ENCODE results near the gene CCDC54. TPM values are rescaled to one million over a fixed set of nuclear protein-coding genes. Genes with fewer than 3 reads are reported as not detected.

Gene CCDC54
- total and polyA plus RNA-seq, 2 donors from 2014 or later = not detected

DNA sequence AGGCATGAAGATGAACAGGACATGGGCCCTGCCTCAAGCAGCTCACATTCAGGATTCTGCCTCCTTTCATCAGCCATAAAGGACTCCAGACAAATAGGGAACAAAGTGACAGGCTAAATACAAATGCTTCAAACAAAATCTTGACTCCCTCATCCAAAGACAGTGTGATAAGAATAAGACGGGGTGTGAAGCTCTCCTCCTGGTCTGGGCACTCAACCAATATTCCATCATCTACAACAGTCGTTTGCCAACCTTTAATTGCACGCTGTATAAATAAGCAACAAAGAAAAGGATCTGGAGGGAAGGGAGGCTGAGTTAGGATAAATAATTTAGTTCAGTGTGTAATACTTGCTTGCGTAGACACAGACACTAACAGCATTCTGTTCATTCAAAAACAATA is 5.4 kb downstream of the CCDC54 start:
- H3K9ac ChIP-seq (ENCODE audit: low read length in 3 of 3) = no peak overlapping the region
- H3K4me1 ChIP-seq (ENCODE audit: control insufficient read depth in 2 of 3, insufficient read depth in 2 of 3, low read depth in 1 of 3, low read length in 3 of 3) = no peaks in the 10 kb centered on the region
- intact Hi-C loops (cut with DNase I) = no loop called here
- no peak overlapping the region for H3K4me3 ChIP-seq (ENCODE audit: low read length in 3 of 3)
- FAIRE-seq = no peak
- H3K27ac ChIP-seq (ENCODE audit: low read depth in 2 of 2, low read length in 2 of 2) = no peak overlapping the region
- DNase-seq = no peak
- no peaks in the 10 kb centered on the region for H3K9me3 ChIP-seq (ENCODE audit: control insufficient read depth in 2 of 3, insufficient read depth in 1 of 3, low read length in 3 of 3)
- no peak for TF ChIP-seq CTCF (IDR thresholded peaks at IDR 0.05; ENCODE audit: borderline replicate concordance, extremely low read depth, insufficient read depth)
- H3K27me3 ChIP-seq (ENCODE audit: control insufficient read depth, insufficient read depth, low read length) = no peaks in the 10 kb centered on the region
- no peaks in the 10 kb centered on the region for H3K36me3 ChIP-seq (ENCODE audit: control insufficient read depth in 2 of 3, insufficient read depth in 3 of 3, low read length in 3 of 3)

DNA sequence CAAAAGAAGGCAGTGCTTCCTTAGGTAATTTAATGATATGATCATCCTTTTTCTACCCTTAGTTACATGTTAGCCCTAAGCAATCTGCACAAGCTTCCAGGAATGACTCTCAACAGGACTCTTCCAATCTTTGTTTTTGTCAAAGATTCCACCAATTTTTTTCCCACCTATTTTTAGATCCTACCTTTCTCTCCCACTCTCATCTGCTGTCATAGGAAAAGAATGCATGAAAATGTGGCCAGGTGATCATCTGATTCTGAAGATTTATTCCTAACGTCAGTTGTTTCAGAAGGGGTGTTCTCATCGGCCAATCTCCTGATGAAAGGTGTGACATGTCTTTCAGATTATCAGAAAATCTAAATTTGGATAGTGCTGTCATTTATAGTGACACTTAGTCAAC is 7.2 kb downstream of the CCDC54 start:
- intact Hi-C loops (cut with DNase I) = no loop called here
- Histone ChIP-seq H3K27me3 (ENCODE audit: control insufficient read depth, insufficient read depth, low read length) (no peaks in the 10 kb centered on the region), H3K4me1 (ENCODE audit: control insufficient read depth in 2 of 3, insufficient read depth in 2 of 3, low read depth in 1 of 3, low read length in 3 of 3) (no peaks in the 10 kb centered on the region), H3K9me3 (ENCODE audit: control insufficient read depth in 2 of 3, insufficient read depth in 1 of 3, low read length in 3 of 3) (no peaks in the 10 kb centered on the region), H3K4me3 (ENCODE audit: low read length in 3 of 3) (no peak overlapping the region), H3K36me3 (ENCODE audit: control insufficient read depth in 2 of 3, insufficient read depth in 3 of 3, low read length in 3 of 3) (no peaks in the 10 kb centered on the region), H3K27ac (ENCODE audit: low read depth in 2 of 2, low read length in 2 of 2) (no peak overlapping the region), H3K9ac (ENCODE audit: low read length in 3 of 3) (no peak overlapping the region)
- FAIRE-seq (no peak), DNase-seq (no peak)
- no peak for TF ChIP-seq CTCF (IDR thresholded peaks at IDR 0.05; ENCODE audit: borderline replicate concordance, extremely low read depth, insufficient read depth)

GRCh38 chr3:107384907-107385306 is 7.7 kb downstream of the CCDC54 start:
- no peak for DNase-seq
- no peak for FAIRE-seq
- H3K9me3 ChIP-seq (ENCODE audit: control insufficient read depth in 2 of 3, insufficient read depth in 1 of 3, low read length in 3 of 3) = no peaks in the 10 kb centered on the region
- intact Hi-C loops (cut with DNase I) = no loop called here
- H3K27me3 ChIP-seq (ENCODE audit: control insufficient read depth, insufficient read depth, low read length) = no peaks in the 10 kb centered on the region
- no peak overlapping the region for H3K9ac ChIP-seq (ENCODE audit: low read length in 3 of 3)
- no peak overlapping the region for H3K4me3 ChIP-seq (ENCODE audit: low read length in 3 of 3)
- no peaks in the 10 kb centered on the region for H3K4me1 ChIP-seq (ENCODE audit: control insufficient read depth in 2 of 3, insufficient read depth in 2 of 3, low read depth in 1 of 3, low read length in 3 of 3)
- H3K36me3 ChIP-seq (ENCODE audit: control insufficient read depth in 2 of 3, insufficient read depth in 3 of 3, low read length in 3 of 3) = no peaks in the 10 kb centered on the region
- no peak for TF ChIP-seq CTCF (IDR thresholded peaks at IDR 0.05; ENCODE audit: borderline replicate concordance, extremely low read depth, insufficient read depth)
- H3K27ac ChIP-seq (ENCODE audit: low read depth in 2 of 2, low read length in 2 of 2) = no peak overlapping the region

GRCh38 chr3:107387555-107387954 is 10.3 kb downstream of the CCDC54 start:
- intact Hi-C loops (cut with DNase I) = no loop called here
- FAIRE-seq (no peak), DNase-seq (no peak)
- Histone ChIP-seq H3K4me1 (ENCODE audit: control insufficient read depth in 2 of 3, insufficient read depth in 2 of 3, low read depth in 1 of 3, low read length in 3 of 3) (no peaks in the 10 kb centered on the region), H3K9ac (ENCODE audit: low read length in 3 of 3) (no peak overlapping the region), H3K9me3 (ENCODE audit: control insufficient read depth in 2 of 3, insufficient read depth in 1 of 3, low read length in 3 of 3) (no peaks in the 10 kb centered on the region), H3K36me3 (ENCODE audit: control insufficient read depth in 2 of 3, insufficient read depth in 3 of 3, low read length in 3 of 3) (no peaks in the 10 kb centered on the region), H3K27ac (ENCODE audit: low read depth in 2 of 2, low read length in 2 of 2) (no peak overlapping the region), H3K4me3 (ENCODE audit: low read length in 3 of 3) (no peak overlapping the region), H3K27me3 (ENCODE audit: control insufficient read depth, insufficient read depth, low read length) (no peaks in the 10 kb centered on the region)
- TF ChIP-seq CTCF (IDR thresholded peaks at IDR 0.05; ENCODE audit: borderline replicate concordance, extremely low read depth, insufficient read depth) = no peak

All from kidney (tissue), 14 donors.